GM12873 (cell line): ENCODE measurements around the gene AP3M1.

Experiments used
- CTCF ChIP-seq: IDR thresholded peaks from 2 replicates; pipeline ENCODE4 v1.5.1; 2012; ENCODE audit warnings: low read depth, mild to moderate bottlenecking, moderate library complexity, low read length, control low read depth; ENCODE audit not compliant: insufficient read depth; ENCODE audit errors: missing control alignments

Gene AP3M1

GRCh38 chr10:74084955-74085354 is 65.7 kb downstream of the AP3M1 start:
- TF ChIP-seq CTCF = no peak

- TF ChIP-seq CTCF = no peak
Observed at GRCh38 chr10:74083304-74083703, 67.3 kb downstream of the AP3M1 start.

GRCh38 chr10:74081941-74082718 is 68.5 kb downstream of the AP3M1 start:
- TF ChIP-seq CTCF = no peak

GRCh38 chr10:74081192-74081803 is 69.3 kb downstream of the AP3M1 start:
- TF ChIP-seq CTCF = peak; percentile 84

GRCh38 chr10:74079936-74080590 is 70.6 kb downstream of the AP3M1 start:
- no peak for TF ChIP-seq CTCF

GRCh38 chr10:74079028-74079935 is 71.3 kb downstream of the AP3M1 start:
- TF ChIP-seq CTCF = no peak
